HFF-Myc (cell line): ENCODE measurements around the gene RNF214.

Experiments used
- DNase-seq: peaks from one replicate; pipeline ENCODE4 v3.0.0-alpha.2; 2011; ENCODE audit warnings: low read depth; ENCODE audit errors: extremely low read depth
- H3K4me3 ChIP-seq: replicated peaks from 2 replicates; pipeline ENCODE4 v1.5.1; 2011; ENCODE audit warnings: low read depth, mild to moderate bottlenecking, control low read depth, low read length
- CTCF ChIP-seq: IDR thresholded peaks from 2 replicates; pipeline ENCODE4 v1.5.1; 2012; ENCODE audit warnings: mild to moderate bottlenecking, low read depth, low read length, control low read depth; ENCODE audit errors: missing control alignments

RNF214 gene

GRCh38 chr11:117335399-117335798 is 102.9 kb downstream of the RNF214 start:
- no peak for DNase-seq
- H3K4me3 ChIP-seq: no peak overlapping the region
- no peak for TF ChIP-seq CTCF
